ENCODE measurements around the gene SLC44A1.

SLC44A1 gene

DNA sequence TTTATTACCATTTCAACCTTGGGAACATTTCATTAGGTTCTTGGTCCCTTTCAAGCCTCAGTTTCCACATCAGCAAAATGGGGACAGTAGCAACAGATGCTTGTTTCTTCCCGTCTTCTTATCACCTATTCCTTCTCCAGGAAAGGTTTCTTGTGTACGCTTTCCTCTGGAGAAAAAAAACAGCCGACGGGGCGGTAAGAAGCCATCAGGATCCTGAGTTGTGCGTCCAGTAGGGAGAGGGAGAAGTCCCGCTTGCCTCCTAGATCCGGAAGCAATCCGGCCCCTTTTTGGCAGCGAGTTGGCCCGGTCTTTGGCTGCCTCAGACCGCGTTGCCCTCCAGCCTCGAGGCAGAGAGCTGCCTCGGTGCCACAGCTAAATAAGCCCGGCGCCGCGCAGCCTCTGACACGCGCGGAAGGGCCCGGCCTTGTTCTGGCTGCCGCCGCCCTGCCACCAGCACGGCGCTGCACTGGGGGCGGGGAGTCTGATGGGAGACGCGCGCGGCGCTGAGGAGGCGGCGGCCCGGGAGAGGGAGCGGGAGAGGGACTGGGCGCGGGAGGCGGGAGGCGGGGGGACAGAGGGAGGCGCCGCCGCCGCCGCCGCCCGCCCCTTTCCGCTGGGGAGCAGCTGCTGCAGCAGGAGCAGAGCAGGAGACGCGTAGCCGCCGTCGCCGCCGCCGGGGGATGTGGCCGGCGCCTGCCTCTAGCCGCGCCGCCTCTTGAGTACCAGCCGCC, at the start of gene SLC44A1:
Gene SLC44A1 (plus strand): TSS at position 649 of the 731 bp plus-strand sequence. CDS start 218 bp downstream, outside the sequence.
- DNase-seq (ENCODE audit: extremely low spot score, insufficient read length, low read depth) (peak; percentile 69), FAIRE-seq (peak; percentile 81)

DNA sequence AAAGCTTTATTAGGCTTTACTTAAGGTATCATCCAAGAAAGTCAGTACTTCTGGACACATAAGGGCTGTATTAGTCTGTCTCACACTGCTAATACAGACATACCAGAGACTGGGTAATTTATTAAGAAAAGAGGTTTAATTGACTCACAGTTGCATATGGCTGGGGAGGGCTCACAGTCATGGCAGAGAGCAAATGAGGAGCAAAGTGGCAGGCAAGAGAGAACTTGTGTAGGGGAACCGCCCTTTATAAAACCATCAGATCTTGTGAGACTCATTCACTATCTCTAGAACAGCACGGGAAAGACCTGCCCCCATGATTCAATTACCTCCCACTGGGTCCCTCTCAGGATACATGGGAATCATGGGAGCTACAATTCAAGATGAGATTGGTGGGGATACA, 49.2 kb upstream of the SLC44A1 start:
- FAIRE-seq (no peak), DNase-seq (ENCODE audit: extremely low spot score, insufficient read length, low read depth) (no peak)

- FAIRE-seq: no peak
- no peak for DNase-seq (ENCODE audit: extremely low spot score, insufficient read length, low read depth)
Observed at GRCh38 chr9:105198023-105198422, 46.4 kb upstream of the SLC44A1 start.

DNA sequence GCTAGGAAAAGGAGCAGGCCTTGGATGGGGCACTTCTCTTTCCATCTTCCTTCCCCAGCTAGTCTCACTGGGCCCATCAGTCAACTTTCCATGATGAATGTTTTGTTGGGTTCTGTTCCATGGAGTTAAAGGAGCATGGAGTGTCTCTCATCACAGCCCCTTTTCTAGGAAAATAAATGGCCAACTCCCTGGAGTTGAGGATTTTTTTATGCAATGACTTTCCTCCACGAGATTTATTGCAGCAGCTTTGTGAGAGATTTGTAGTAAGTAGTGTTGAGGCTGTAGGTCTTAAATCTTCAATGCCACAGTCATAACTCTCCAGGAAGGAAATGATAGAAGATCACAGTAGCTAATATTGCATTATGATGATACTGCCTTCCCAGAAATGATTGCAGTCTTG, 45.6 kb upstream of the SLC44A1 start:
- no peak for DNase-seq (ENCODE audit: extremely low spot score, insufficient read length, low read depth)
- FAIRE-seq: no peak

- DNase-seq (ENCODE audit: extremely low spot score, insufficient read length, low read depth): no peak
Observed at GRCh38 chr9:105204416-105204815, 40.0 kb upstream of the SLC44A1 start.

GRCh38 chr9:105205787-105206495, 38.5 kb upstream of the SLC44A1 start:
- DNase-seq (ENCODE audit: extremely low spot score, insufficient read length, low read depth) (no peak), FAIRE-seq (no peak)

More at GRCh38 chr9:105204416-105204815, 40.0 kb upstream of the SLC44A1 start:
- FAIRE-seq: no peak

DNA sequence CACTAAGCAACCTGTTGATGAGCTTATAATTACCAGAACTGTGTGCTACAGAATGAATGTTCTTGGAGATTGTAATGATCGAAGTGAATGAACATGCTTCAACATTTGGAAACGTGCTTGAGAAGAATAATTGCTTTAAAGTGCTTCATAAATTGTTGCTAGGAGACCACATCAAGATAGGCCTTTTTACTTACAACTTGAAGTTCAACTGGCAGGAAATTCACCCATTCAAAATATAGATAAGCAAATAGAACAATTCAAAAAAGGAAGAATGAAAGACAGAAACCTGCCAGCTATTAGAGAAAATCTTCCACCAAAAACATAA, 38.0 kb upstream of the SLC44A1 start:
- no peak for FAIRE-seq
- DNase-seq (ENCODE audit: extremely low spot score, insufficient read length, low read depth): no peak

DNA sequence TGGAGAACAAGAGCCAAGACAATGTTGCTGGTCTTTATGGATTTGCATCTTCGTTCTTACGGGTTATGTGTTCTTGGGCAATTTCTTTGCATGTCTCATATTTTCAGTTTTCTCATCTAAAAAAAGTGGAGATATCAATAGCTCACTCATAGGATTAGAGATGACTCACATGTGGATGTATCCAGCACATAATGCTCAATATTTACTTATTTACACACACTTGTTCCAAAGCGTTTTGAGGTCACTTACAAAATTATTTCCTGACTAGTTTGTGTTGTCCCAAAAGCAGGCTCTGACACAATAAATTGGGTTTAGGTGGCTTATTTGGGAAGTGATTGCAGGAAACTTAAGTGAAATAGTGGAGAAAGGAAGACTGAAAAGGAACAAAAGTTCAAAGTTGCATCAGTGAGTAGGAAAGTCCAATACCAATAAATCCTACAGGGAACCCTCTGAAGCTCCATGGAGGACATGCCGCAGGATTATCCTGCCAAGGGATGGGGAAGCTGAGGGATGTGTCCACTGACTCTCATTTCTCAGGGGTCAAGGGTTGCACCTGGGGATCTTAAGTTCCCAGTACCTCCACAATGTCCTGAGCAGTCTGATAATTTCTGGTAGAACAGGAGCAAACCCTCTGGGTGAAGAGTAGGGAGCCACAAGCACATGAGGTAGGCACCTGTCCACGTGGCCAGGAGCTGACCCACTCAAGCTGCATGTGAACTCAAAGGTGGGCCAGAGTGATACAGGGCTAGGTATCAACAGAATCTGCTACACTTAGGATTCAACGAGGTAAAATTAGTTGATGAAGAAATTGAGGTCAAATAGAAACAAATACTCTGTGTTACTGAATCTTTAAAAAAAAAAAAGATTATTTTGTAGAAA, 37.4 kb upstream of the SLC44A1 start:
- DNase-seq (ENCODE audit: extremely low spot score, insufficient read length, low read depth): no peak
- no peak for FAIRE-seq

GRCh38 chr9:105216440-105217178, 27.8 kb upstream of the SLC44A1 start:
- no peak for FAIRE-seq
- no peak for DNase-seq (ENCODE audit: extremely low spot score, insufficient read length, low read depth)

GRCh38 chr9:105218673-105219072, 25.8 kb upstream of the SLC44A1 start:
- FAIRE-seq (no peak), DNase-seq (ENCODE audit: extremely low spot score, insufficient read length, low read depth) (no peak)

- FAIRE-seq: no peak
Observed at GRCh38 chr9:105219291-105219805, 25.1 kb upstream of the SLC44A1 start.

DNA sequence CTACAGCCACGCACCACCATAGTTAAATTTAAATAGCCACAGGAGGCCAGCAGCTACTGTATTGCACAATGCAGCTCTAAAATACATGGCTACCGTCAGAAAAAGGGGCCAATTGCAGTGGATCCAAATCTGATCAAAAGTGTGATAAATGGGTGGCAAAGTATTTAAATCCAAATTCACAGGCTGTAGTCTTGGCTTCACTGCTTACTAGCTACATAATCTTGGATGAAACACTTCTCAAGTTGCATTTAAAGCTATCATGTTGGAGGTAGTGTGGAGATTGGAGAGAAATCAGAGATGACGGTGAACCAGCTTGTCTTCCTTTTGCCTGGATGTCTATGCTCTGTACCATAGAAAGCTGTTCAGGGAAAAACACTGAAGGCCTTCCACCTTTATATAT, 24.0 kb upstream of the SLC44A1 start:
- FAIRE-seq (no peak), DNase-seq (ENCODE audit: extremely low spot score, insufficient read length, low read depth) (no peak)

More at GRCh38 chr9:105219291-105219805, 25.1 kb upstream of the SLC44A1 start:
- DNase-seq (ENCODE audit: extremely low spot score, insufficient read length, low read depth): no peak

DNA sequence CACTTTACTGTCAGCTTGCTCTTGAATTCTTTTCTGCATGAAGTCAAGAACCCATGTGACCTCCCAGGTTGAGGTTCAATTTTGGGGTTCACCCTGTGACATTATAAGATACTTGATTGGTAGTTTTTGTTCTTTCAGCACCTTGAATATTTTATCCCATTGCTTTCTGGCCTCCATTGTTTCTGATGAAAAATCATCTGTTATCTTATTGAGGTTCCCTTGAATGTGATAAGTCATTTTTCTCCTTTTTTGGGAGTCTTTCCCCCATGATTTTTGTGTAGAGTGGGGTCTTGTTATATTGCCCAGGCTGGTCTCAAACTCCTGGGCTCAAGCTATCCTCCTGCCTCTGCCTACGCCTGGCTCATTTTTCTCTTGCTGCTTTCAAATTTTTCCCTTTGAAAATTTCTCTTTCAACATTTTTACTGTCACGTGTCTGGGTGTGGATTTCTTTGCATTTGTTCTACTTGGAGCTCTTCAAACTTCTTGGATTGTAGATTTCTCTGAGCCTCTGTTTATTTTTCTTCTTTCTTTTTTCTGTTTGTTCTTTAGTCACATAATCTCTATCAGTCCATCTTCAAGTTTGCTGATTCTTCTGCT, 20.8 kb upstream of the SLC44A1 start:
- FAIRE-seq (no peak), DNase-seq (ENCODE audit: extremely low spot score, insufficient read length, low read depth) (no peak)

GRCh38 chr9:105226055-105226454, 18.4 kb upstream of the SLC44A1 start:
- FAIRE-seq: no peak
- DNase-seq (ENCODE audit: extremely low spot score, insufficient read length, low read depth): no peak

DNA sequence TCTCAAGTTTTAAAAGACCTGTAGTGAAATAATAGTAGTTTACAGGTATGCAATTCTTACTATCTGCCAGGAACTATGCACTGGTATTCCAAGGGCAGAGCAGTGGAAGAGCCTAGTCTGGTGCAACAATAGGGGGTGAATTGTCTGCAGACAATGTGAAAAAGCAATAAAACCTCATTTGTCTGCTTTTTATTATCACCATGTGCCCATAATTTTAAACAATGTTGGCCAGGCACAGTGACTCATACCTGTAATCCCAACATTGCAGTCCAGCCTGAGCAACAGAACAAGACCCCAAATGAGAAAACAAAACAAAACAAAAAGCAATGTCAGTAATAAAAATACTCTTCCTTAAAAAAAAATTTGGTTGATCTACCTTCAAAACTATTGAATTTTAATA, 12.2 kb upstream of the SLC44A1 start:
- no peak for DNase-seq (ENCODE audit: extremely low spot score, insufficient read length, low read depth)
- no peak for FAIRE-seq

DNA sequence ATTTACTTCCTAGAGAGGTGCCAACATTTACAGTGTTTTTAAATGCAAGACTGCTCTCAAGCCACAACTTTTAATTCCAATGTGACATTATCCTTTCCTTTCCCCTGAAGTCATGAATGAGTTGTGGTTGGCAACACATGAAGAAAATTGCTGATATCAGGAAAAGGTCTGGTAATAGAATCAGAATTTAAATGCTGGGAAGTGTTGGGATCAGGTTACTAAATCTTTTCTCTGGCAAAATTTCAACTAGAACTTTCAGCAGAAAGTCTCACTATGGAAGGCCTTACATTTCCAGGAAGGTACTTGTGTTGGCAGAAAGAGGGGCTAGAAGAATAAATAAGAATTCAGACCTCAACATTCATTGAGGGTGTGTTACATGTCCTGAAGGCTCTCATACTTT, 10.6 kb upstream of the SLC44A1 start:
- FAIRE-seq: no peak
- no peak for DNase-seq (ENCODE audit: extremely low spot score, insufficient read length, low read depth)

DNA sequence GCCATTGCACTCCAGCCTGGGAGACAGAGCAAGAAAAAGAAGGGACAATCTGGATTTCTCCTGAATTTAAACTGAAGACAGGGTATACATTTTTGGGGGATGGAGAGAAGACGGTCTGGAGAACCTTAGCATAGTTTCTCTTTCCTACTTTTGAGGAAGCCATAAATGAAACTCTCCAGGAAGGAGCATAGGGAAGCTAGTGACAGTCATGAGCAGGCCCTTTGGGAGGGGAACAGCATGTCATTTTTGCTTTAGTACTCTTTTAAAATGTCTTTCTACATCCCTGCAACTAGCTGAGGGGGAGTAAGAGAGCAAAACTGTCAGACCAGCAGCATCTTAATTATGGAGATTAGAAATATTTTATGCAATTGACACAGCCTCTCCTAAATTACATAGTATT, 8.2 kb upstream of the SLC44A1 start:
- FAIRE-seq (no peak), DNase-seq (ENCODE audit: extremely low spot score, insufficient read length, low read depth) (no peak)

- FAIRE-seq (no peak), DNase-seq (ENCODE audit: extremely low spot score, insufficient read length, low read depth) (no peak)
Observed at GRCh38 chr9:105237246-105237645, 7.2 kb upstream of the SLC44A1 start.

- FAIRE-seq (no peak), DNase-seq (ENCODE audit: extremely low spot score, insufficient read length, low read depth) (no peak)
Observed at GRCh38 chr9:105238302-105238701, 6.1 kb upstream of the SLC44A1 start.

Data from GM18507 (cell line).